Duodenal mucosa (tissue), 2 donors: ENCODE results near the gene CD93.

ENCODE experiments used
- H3K27ac ChIP-seq: one replicate; pipeline ENCODE4 v1.7.0; 2013; ENCODE audit warnings: low read depth, low read length
- H3K27me3 ChIP-seq, 2 donors: one replicate each; pipeline ENCODE4 v1.7.0; 2013; ENCODE audit warnings: low read length in 2 of 2, control low read depth in 1 of 2; ENCODE audit not compliant: insufficient read depth in 2 of 2, control insufficient read depth in 1 of 2
- H3K36me3 ChIP-seq, 2 donors: one replicate each; pipeline ENCODE4 v1.7.0; 2013; ENCODE audit warnings: low read length in 2 of 2, control low read depth in 1 of 2; ENCODE audit not compliant: insufficient read depth in 2 of 2, control insufficient read depth in 1 of 2
- H3K4me1 ChIP-seq, 2 donors: one replicate each; pipeline ENCODE4 v1.7.0; 2013; ENCODE audit warnings: low read length in 2 of 2, control low read depth in 1 of 2; ENCODE audit not compliant: insufficient read depth in 2 of 2, control insufficient read depth in 1 of 2
- H3K4me3 ChIP-seq, 2 donors: one replicate each; pipeline ENCODE4 v1.7.0; 2013; ENCODE audit warnings: low read length in 2 of 2, low read depth in 1 of 2
- H3K9ac ChIP-seq, 2 donors: one replicate each; pipeline ENCODE4 v1.7.0; 2013; ENCODE audit warnings: low read length in 2 of 2, low read depth in 1 of 2
- H3K9me3 ChIP-seq, 2 donors: one replicate each; pipeline ENCODE4 v1.7.0; 2013; ENCODE audit warnings: low read length in 2 of 2, control low read depth in 1 of 2; ENCODE audit not compliant: control insufficient read depth in 1 of 2

CD93 gene

GRCh38 chr20:23036371-23036770 is 49.8 kb downstream of the CD93 start:
- no peaks in the 10 kb centered on the region for H3K36me3 ChIP-seq
- no peak overlapping the region for H3K4me3 ChIP-seq
- no peaks in the 10 kb centered on the region for H3K9me3 ChIP-seq
- no peak overlapping the region for H3K9ac ChIP-seq
- peaks cover 10 to 22% of the 10 kb centered on the region in 2 donors for H3K27me3 ChIP-seq
- no peak overlapping the region for H3K27ac ChIP-seq
- no peaks in the 10 kb centered on the region for H3K4me1 ChIP-seq

GRCh38 chr20:23035731-23036130 is 50.4 kb downstream of the CD93 start:
- Histone ChIP-seq H3K27ac (no peak overlapping the region), H3K36me3 (no peaks in the 10 kb centered on the region), H3K4me1 (no peaks in the 10 kb centered on the region), H3K9ac (no peak overlapping the region), H3K27me3 (peaks cover 10 to 22% of the 10 kb centered on the region in 2 donors), H3K9me3 (no peaks in the 10 kb centered on the region), H3K4me3 (no peak overlapping the region)

- Histone ChIP-seq H3K9ac (no peak within 1 kb of the TSS), H3K4me3 (no peak within 1 kb of the TSS), H3K36me3 (no peaks in the 10 kb centered on the region), H3K27ac (no peak within 1 kb of the TSS), H3K9me3 (no peaks in the 10 kb centered on the region), H3K4me1 (no peaks in the 10 kb centered on the region), H3K27me3 (peaks cover 10 to 22% of the 10 kb centered on the region in 2 donors)
These were observed 51.1 kb downstream of the CD93 start, which contains the start of gene SSTR4 for GRCh38 chr20:23034721-23035671. Gene SSTR4, plus strand, starts transcription at chr20:23035312. Its CDS starts 172 bp downstream, at chr20:23035484.

GRCh38 chr20:23033918-23034317 is 52.2 kb downstream of the CD93 start:
- Histone ChIP-seq H3K9ac (no peak overlapping the region), H3K27ac (no peak overlapping the region), H3K36me3 (no peaks in the 10 kb centered on the region), H3K9me3 (no peaks in the 10 kb centered on the region), H3K27me3 (peaks cover 7 to 22% of the 10 kb centered on the region in 2 donors), H3K4me3 (no peak overlapping the region), H3K4me1 (no peaks in the 10 kb centered on the region)

GRCh38 chr20:23032750-23033078 is 53.4 kb downstream of the CD93 start:
- peaks cover 7 to 20% of the 10 kb centered on the region in 2 donors for H3K27me3 ChIP-seq
- H3K4me1 ChIP-seq, result no peaks in the 10 kb centered on the region
- no peak overlapping the region for H3K9ac ChIP-seq
- no peaks in the 10 kb centered on the region for H3K9me3 ChIP-seq
- no peak overlapping the region for H3K27ac ChIP-seq
- H3K4me3 ChIP-seq, result no peak overlapping the region
- no peaks in the 10 kb centered on the region for H3K36me3 ChIP-seq

GRCh38 chr20:23032056-23032749 is 53.9 kb downstream of the CD93 start:
- Histone ChIP-seq H3K27me3 (peaks cover 7 to 15% of the 10 kb centered on the region in 2 donors), H3K36me3 (no peaks in the 10 kb centered on the region), H3K4me1 (no peaks in the 10 kb centered on the region), H3K9me3 (no peaks in the 10 kb centered on the region), H3K4me3 (no peak overlapping the region), H3K27ac (no peak overlapping the region), H3K9ac (no peak overlapping the region)

- no peak overlapping the region for H3K4me3 ChIP-seq
- H3K9me3 ChIP-seq, result no peaks in the 10 kb centered on the region
- H3K4me1 ChIP-seq, result no peaks in the 10 kb centered on the region
- no peak overlapping the region for H3K27ac ChIP-seq
- H3K9ac ChIP-seq, result no peak overlapping the region
- H3K36me3 ChIP-seq, result no peaks in the 10 kb centered on the region
- H3K27me3 ChIP-seq, result peaks cover under 1 to 6% of the 10 kb centered on the region in 2 donors
These were observed 54.8 kb downstream of the CD93 start for GRCh38 chr20:23031346-23031745.
